ENCODE results near the gene ATXN1.

GRCh38 chr6:16355238-16355637, 406.0 kb downstream of the ATXN1 start:
- TF ChIP-seq ZNF184 (tag by site-specific recombination; IDR thresholded peaks at IDR 0.05), result no peak
- no peak for TF ChIP-seq ZBTB48 (tag by site-specific recombination; IDR thresholded peaks at IDR 0.05)
- no peak for TF ChIP-seq CTCF (tag by site-specific recombination; IDR thresholded peaks at IDR 0.05)
- no peak for TF ChIP-seq ZNF558 (tag by site-specific recombination; IDR thresholded peaks at IDR 0.05)
- no peak for TF ChIP-seq HIC1 (tag by site-specific recombination; IDR thresholded peaks at IDR 0.05)
- TF ChIP-seq ZNF221 (tag by site-specific recombination; IDR thresholded peaks at IDR 0.05; ENCODE audit: borderline replicate concordance), result no peak
- TF ChIP-seq REST (tag by site-specific recombination; IDR thresholded peaks at IDR 0.05), result no peak
- TF ChIP-seq ZNF350 (tag by site-specific recombination; IDR thresholded peaks at IDR 0.05), result no peak
- TF ChIP-seq ZNF398 (tag by site-specific recombination; IDR thresholded peaks at IDR 0.05), result no peak
- TF ChIP-seq ZNF707 (tag by site-specific recombination; IDR thresholded peaks at IDR 0.05), result no peak
